GM12878 (cell line): ENCODE results near the gene LRRC23. TPM values are rescaled to one million over a fixed set of nuclear protein-coding genes. Genes with fewer than 3 reads are reported as not detected.

Source experiments
- ATAC-seq: fragments of 200-7000 bp; cut with Tn5 transposase; 3 replicates; pipeline ENCODE4 v1.9.1; 2020; ENCODE audit warnings: mild to moderate bottlenecking, moderate library complexity
- BruUV-seq: library from RNA; stranded (reverse); fragments of 400-500 nt; replicated peaks from 2 replicates; lab custom pipeline; 2021; lab: Mats Ljungman, UMichigan
- CTCF ChIA-PET: fragments of 300-600 bp; sonication (Branson Sonifier 250); formaldehyde crosslinking; extraction: SDS; loops from one replicate; lab custom pipeline; 2021; ENCODE audit warnings: inconsistent platforms; lab: Yijun Ruan, JAX
- POLR2A ChIA-PET: fragments of 350-600 bp; formaldehyde crosslinking; extraction: SDS; loops from one replicate; lab custom pipeline; 2021; ENCODE audit warnings: inconsistent platforms; lab: Charles Lee
- RAD21 ChIA-PET: fragments of 300-600 bp; sonication (Branson Sonifier 250); formaldehyde crosslinking; loops from one replicate; lab custom pipeline; 2023; ENCODE audit warnings: antibody characterized with exemption; ENCODE audit not compliant: unreplicated experiment; lab: Charles Lee
- SMC1A ChIA-PET: fragments of 300-600 bp; sonication (Branson Sonifier 250); formaldehyde crosslinking; loops from one replicate; lab custom pipeline; 2023; ENCODE audit not compliant: unreplicated experiment, uncharacterized antibody; lab: Charles Lee
- DNase-seq: peaks from one replicate; pipeline ENCODE4 v3.0.0-alpha.2; 2011; ENCODE audit warnings: low read depth, low spot score
- FAIRE-seq: peaks from 3 replicates; lab custom pipeline; 2011; peaks lifted over from hg19 to GRCh38; lab: Jason Lieb, UNC
- H2AFZ ChIP-seq: 2 replicates; pipeline ENCODE4 v1.6.0; 2011; ENCODE audit warnings: low read depth, low read length, control low read depth; ENCODE audit not compliant: control insufficient read depth
- H3K27ac ChIP-seq: 2 replicates; pipeline ENCODE4 v1.5.1; 2011; ENCODE audit warnings: control low read depth; ENCODE audit not compliant: control insufficient read depth, insufficient read depth
- H3K27me3 ChIP-seq, 2 experiments: replicated peaks in 1 of 2; 2 replicates each; pipeline versions ENCODE4 v1.6.0 to v1.6.1; 2011; ENCODE audit warnings: low read length in 1 of 2; ENCODE audit not compliant: control insufficient read depth in 2 of 2, insufficient read depth in 2 of 2
- H3K36me3 ChIP-seq, 2 experiments: 2 replicates each; pipeline ENCODE4 v1.5.1; 2011; ENCODE audit warnings: low read length in 1 of 2; ENCODE audit not compliant: control insufficient read depth in 2 of 2, insufficient read depth in 2 of 2
- H3K4me1 ChIP-seq: 2 replicates; pipeline ENCODE4 v1.6.1; 2011; ENCODE audit warnings: mild to moderate bottlenecking, low read length, moderate library complexity, mixed read lengths; ENCODE audit not compliant: control insufficient read depth, insufficient read depth
- H3K4me2 ChIP-seq: 2 replicates; pipeline ENCODE4 v1.6.0; 2011; ENCODE audit warnings: control low read depth; ENCODE audit not compliant: control insufficient read depth, insufficient read depth
- H3K4me3 ChIP-seq: fragments of 200-600 bp; sonication (generic); 2 replicates; pipeline ENCODE4 v1.5.1; 2016
- H3K79me2 ChIP-seq: 2 replicates; pipeline ENCODE4 v1.6.0; 2011; ENCODE audit warnings: low read length; ENCODE audit not compliant: control insufficient read depth, insufficient read depth
- H3K9ac ChIP-seq: 2 replicates; pipeline ENCODE4 v1.8.0; 2011; ENCODE audit warnings: low read length, control low read depth, mixed read lengths; ENCODE audit not compliant: control insufficient read depth, insufficient read depth
- H3K9me3 ChIP-seq: replicated peaks from 3 replicates; pipeline ENCODE4 v1.5.1; 2011; ENCODE audit warnings: mild to moderate bottlenecking, low read length; ENCODE audit not compliant: control insufficient read depth, insufficient read depth
- H4K20me1 ChIP-seq: 2 replicates; pipeline ENCODE4 v1.6.0; 2011; ENCODE audit not compliant: control insufficient read depth, insufficient read depth
- ATF3 ChIP-seq: IDR thresholded peaks from 2 replicates; pipeline ENCODE4 v1.6.1; 2011; ENCODE audit warnings: low read depth, mild to moderate bottlenecking, low read length, moderate library complexity, borderline replicate concordance; ENCODE audit errors: extremely low read depth
- BCL3 ChIP-seq: IDR thresholded peaks from 2 replicates; pipeline ENCODE4 v1.6.1; 2011; ENCODE audit warnings: borderline replicate concordance, low read depth, mild to moderate bottlenecking, moderate library complexity, low read length; ENCODE audit not compliant: insufficient read depth, poor library complexity, severe bottlenecking
- BRCA1 ChIP-seq: IDR thresholded peaks from 2 replicates; pipeline ENCODE4 v1.6.1; 2011; ENCODE audit warnings: low read depth, low read length, improper control_type of control experiment
- CUX1 ChIP-seq: IDR thresholded peaks from 2 replicates; pipeline ENCODE4 v1.6.1; 2012; ENCODE audit warnings: improper control_type of control experiment, low read depth, low read length; ENCODE audit not compliant: insufficient replicate concordance
- NFYA ChIP-seq: IDR thresholded peaks from 2 replicates; pipeline ENCODE4 v1.6.1; 2011; ENCODE audit warnings: low read depth, mild to moderate bottlenecking, low read length, improper control_type of control experiment, borderline replicate concordance
- RBBP5 ChIP-seq: fragments of 200-600 bp; sonication (generic); conservative IDR thresholded peaks from 2 replicates; pipeline ENCODE4 v1.6.1; 2016
- RFX5 ChIP-seq: IDR thresholded peaks from 2 replicates; pipeline ENCODE4 v1.6.1; 2011; ENCODE audit warnings: low read depth, low read length, improper control_type of control experiment
- SMARCA5 ChIP-seq: fragments of 450-650 bp; IDR thresholded peaks from 2 replicates; pipeline ENCODE4 v1.6.1; 2017; ENCODE audit warnings: mild to moderate bottlenecking
- SP1 ChIP-seq: IDR thresholded peaks from one replicate; pipeline ENCODE4 v1.6.1; 2011; ENCODE audit warnings: low read depth, low read length
- TCF7 ChIP-seq: IDR thresholded peaks from 2 replicates; pipeline ENCODE4 v1.6.1; 2014; ENCODE audit warnings: antibody characterized with exemption, borderline replicate concordance
- ZNF687 ChIP-seq: fragments of 450-650 bp; IDR thresholded peaks from 2 replicates; pipeline ENCODE4 v1.6.1; 2017; ENCODE audit warnings: mild to moderate bottlenecking, moderate library complexity
- ZZZ3 ChIP-seq: IDR thresholded peaks from 2 replicates; pipeline ENCODE4 v1.6.1; 2011; ENCODE audit warnings: low read depth; ENCODE audit not compliant: control insufficient read depth, insufficient read length
- WGBS: methylation state at CpG from one replicate; pipeline ENCODE4 v1.1.6; 2016; ENCODE audit warnings: low lambda C conversion rate; ENCODE audit not compliant: insufficient replicate concordance, insufficient coverage; ENCODE audit errors: missing lambda C conversion rate; 5-methylcytosine and 5-hydroxymethylcytosine counted together
- in situ Hi-C: fragments of 300-500 bp; cut with MboI; formaldehyde crosslinking; loops from 9 replicates; pipeline ENCODE4 v1.14.3; 2018; ENCODE audit warnings: mixed read lengths
- intact Hi-C: fragments of 100-400 bp; cut with micrococcal nuclease; formaldehyde crosslinking; loops from one replicate; pipeline ENCODE4 v1.14.2; 2022; ENCODE audit not compliant: unreplicated experiment
- polyA plus RNA-seq, 11 experiments: library from polyadenylated mRNA; depleted of rRNA in 4 of 11; unstranded in 6 of 11; stranded (reverse) in 5 of 11; fragments of >200 nt; fragmentation: Nextera tagmentation in 4 of 11; fragmentation: Illumina TruSeq in 1 of 11; extraction: Ambion mirVana in 4 of 11; extraction: Trizol in 1 of 11; gene quantifications; 1 replicate in 1 of 11; 2 replicates in 10 of 11; pipeline versions ENCODE4 v1.2.1 to v1.2.3, GENCODE V29; 2011 to 2016; ENCODE audit warnings: inconsistent platforms in 2 of 11, missing spikeins in 2 of 11, low read depth in 1 of 11
- total RNA-seq, 4 experiments: library from RNA; depleted of rRNA in 3 of 4; stranded (reverse); fragments of >200 nt in 3 of 4; fragmentation: Illumina TruSeq in 1 of 4; extraction: Trizol in 1 of 4; gene quantifications; 2 replicates each; pipeline versions ENCODE4 v1.2.1 to v1.2.3, GENCODE V29; 2013 to 2021

The LRRC23 gene
- total and polyA plus RNA-seq, 10 of the 15 experiments (the other 5 are each of a cell fraction or from before 2014, with no cell fraction given), result 1.4 to 6.9 (median 3.4) TPM

GRCh38 chr12:6863033-6863432 is 41.6 kb upstream of the LRRC23 start:
- no peak overlapping the region for H3K27ac ChIP-seq
- H3K9me3 ChIP-seq, result no peaks in the 10 kb centered on the region
- peaks cover 12% of the 10 kb centered on the region for H3K79me2 ChIP-seq
- no peak overlapping the region for H3K9ac ChIP-seq
- H3K36me3 ChIP-seq, result peaks cover 30 to 40% of the 10 kb centered on the region in 2 experiments
- no peak for DNase-seq
- FAIRE-seq, result no peak
- TF ChIP-seq RBBP5 (no peak), BRCA1 (no peak), ZNF687 (no peak), NFYA (no peak), SP1 (no peak), RFX5 (no peak), CUX1 (no peak), BCL3 (no peak), ZZZ3 (no peak), SMARCA5 (no peak), TCF7 (no peak), ATF3 (no peak)
- intact Hi-C loops, result no loop called here
- CTCF ChIA-PET, result interaction anchor here (1.7 kb wide), 1 partner anchor 10 kb away, joined by 4 read pairs; the partner anchor contains the start of gene SPSB2
- H3K4me2 ChIP-seq, result no peak overlapping the region
- no peak for ATAC-seq
- 96% methylated on average over 11 of the region's 11 CpGs for WGBS
- in situ Hi-C loops, result no loop called here
- H2AFZ ChIP-seq, result no peak overlapping the region
- POLR2A ChIA-PET, result no interaction called here
- H3K4me1 ChIP-seq, result peaks cover 6% of the 10 kb centered on the region
- no peaks in the 10 kb centered on the region for H4K20me1 ChIP-seq
- no TSS peak for BruUV-seq
- SMC1A ChIA-PET, result no interaction called here
- H3K27me3 ChIP-seq, result no peaks in the 10 kb centered on the region
- H3K4me3 ChIP-seq, result no peak overlapping the region
- RAD21 ChIA-PET, result no interaction called here
